GM12891 (cell line): ENCODE measurements around the gene KCNIP1.

Source experiments
- POLR2A ChIP-seq: IDR thresholded peaks from 2 replicates; pipeline ENCODE4 v1.6.1; 2011; ENCODE audit warnings: low read depth, low read length, control low read depth
- POLR2AphosphoS5 ChIP-seq: IDR thresholded peaks from 2 replicates; pipeline ENCODE4 v1.6.1; 2011; ENCODE audit warnings: low read depth, low read length, control low read depth
- POU2F2 ChIP-seq: IDR thresholded peaks from 2 replicates; pipeline ENCODE4 v1.6.1; 2011; ENCODE audit warnings: low read depth, mild to moderate bottlenecking, control low read depth, low read length, moderate library complexity
- SPI1 ChIP-seq: IDR thresholded peaks from 2 replicates; pipeline ENCODE4 v1.6.1; 2011; ENCODE audit warnings: low read depth, low read length, control low read depth
- TAF1 ChIP-seq: IDR thresholded peaks from 2 replicates; pipeline ENCODE4 v1.6.1; 2011; ENCODE audit warnings: low read depth, low read length, control low read depth

DNA sequence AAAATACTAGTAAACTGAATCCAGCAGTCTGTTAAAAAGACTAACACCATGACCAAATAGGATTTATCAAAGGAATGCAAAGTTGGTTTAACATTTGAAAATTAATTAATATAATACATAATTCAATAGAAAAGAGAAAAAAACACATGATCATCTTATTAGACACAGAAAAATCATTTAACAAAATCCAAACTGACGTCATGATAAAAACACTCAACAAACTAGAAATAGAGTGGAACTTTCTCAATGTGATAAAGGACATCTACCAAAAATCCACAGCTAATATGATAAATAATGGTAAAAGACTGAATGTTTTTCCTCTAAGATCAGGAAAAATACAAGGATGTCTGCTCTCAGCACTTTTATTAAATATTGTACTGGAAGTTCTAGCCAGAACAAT, 40.4 kb upstream of the KCNIP1 start:
- no peak for TF ChIP-seq POLR2AphosphoS5
- no peak for TF ChIP-seq POLR2A
- no peak for TF ChIP-seq TAF1
- TF ChIP-seq POU2F2, result no peak
- TF ChIP-seq SPI1, result no peak
